Mesendoderm (in vitro differentiated cells): Measurements from ENCODE around the gene GASK1B.

Experiments
- DNase-seq: peaks from one replicate; pipeline ENCODE4 v3.0.0; 2013
- H2AK5ac ChIP-seq: 2 replicates; pipeline ENCODE4 v1.6.1; 2013; ENCODE audit warnings: low read length, inconsistent platforms
- H2BK120ac ChIP-seq: 2 replicates; pipeline ENCODE4 v1.6.1; 2013; ENCODE audit warnings: low read depth, mild to moderate bottlenecking, low read length, moderate library complexity, mixed read lengths
- H2BK15ac ChIP-seq: replicated peaks from 2 replicates; pipeline ENCODE4 v1.6.1; 2013; ENCODE audit warnings: low read depth, mild to moderate bottlenecking, moderate library complexity
- H2BK5ac ChIP-seq: 2 replicates; pipeline ENCODE4 v1.6.1; 2013; ENCODE audit warnings: low read length, inconsistent platforms
- H3K18ac ChIP-seq: 2 replicates; pipeline ENCODE4 v1.6.1; 2013; ENCODE audit warnings: mild to moderate bottlenecking, low read length, mixed read lengths
- H3K23ac ChIP-seq: one replicate; pipeline ENCODE4 v1.6.1; 2013; ENCODE audit warnings: low read length
- H3K27ac ChIP-seq: 2 replicates; pipeline ENCODE4 v1.5.1; 2013; ENCODE audit warnings: low read depth, mild to moderate bottlenecking, inconsistent platforms, low read length, moderate library complexity
- H3K27me3 ChIP-seq: 2 replicates; pipeline ENCODE4 v1.6.1; 2013; ENCODE audit warnings: low read length, control low read depth, mild to moderate bottlenecking, inconsistent platforms; ENCODE audit not compliant: insufficient read depth, poor library complexity
- H3K36me3 ChIP-seq: 2 replicates; pipeline ENCODE4 v1.6.1; 2013; ENCODE audit warnings: low read length, inconsistent platforms; ENCODE audit not compliant: control insufficient read depth, insufficient read depth
- H3K4ac ChIP-seq: one replicate; pipeline ENCODE4 v1.6.1; 2013; ENCODE audit warnings: low read depth, mild to moderate bottlenecking, low read length, moderate library complexity
- H3K4me1 ChIP-seq: 2 replicates; pipeline ENCODE4 v1.6.1; 2013; ENCODE audit warnings: low read depth, low read length, inconsistent platforms; ENCODE audit not compliant: control insufficient read depth
- H3K4me2 ChIP-seq: 2 replicates; pipeline ENCODE4 v1.6.1; 2013; ENCODE audit warnings: low read length
- H3K4me3 ChIP-seq: 2 replicates; pipeline ENCODE4 v1.5.1; 2013; ENCODE audit warnings: mild to moderate bottlenecking, low read length
- H3K56ac ChIP-seq: one replicate; pipeline ENCODE4 v1.6.1; 2013; ENCODE audit warnings: low read length
- H3K79me1 ChIP-seq: 2 replicates; pipeline ENCODE4 v1.6.1; 2013; ENCODE audit warnings: low read length, inconsistent platforms
- H3K79me2 ChIP-seq: 2 replicates; pipeline ENCODE4 v1.6.1; 2013; ENCODE audit warnings: mild to moderate bottlenecking, low read length; ENCODE audit not compliant: control insufficient read depth, insufficient read depth
- H3K9ac ChIP-seq: 2 replicates; pipeline ENCODE4 v1.6.1; 2013; ENCODE audit warnings: low read length, inconsistent platforms
- H4K5ac ChIP-seq: one replicate; pipeline ENCODE4 v1.6.1; 2013; ENCODE audit warnings: low read length
- H4K8ac ChIP-seq: one replicate; pipeline ENCODE4 v1.6.1; 2013; ENCODE audit warnings: low read depth, mild to moderate bottlenecking, control low read depth, low read length, moderate library complexity
- WGBS: extraction: QIAGEN DNeasy Blood & Tissue Kit; methylation state at CpG from one replicate; pipeline ENCODE4 v1.1.7; 2013; ENCODE audit warnings: low lambda C conversion rate, missing lambda C conversion rate; ENCODE audit not compliant: insufficient coverage; ENCODE audit errors: extremely low coverage; 5-methylcytosine and 5-hydroxymethylcytosine counted together

Gene GASK1B

GRCh38 chr4:158169931-158170690, 2.7 kb downstream of the GASK1B start:
- Histone ChIP-seq H3K23ac (no peak overlapping the region), H2BK5ac (no peak overlapping the region), H3K36me3 (no peaks in the 10 kb centered on the region), H3K79me2 (no peaks in the 10 kb centered on the region), H3K27me3 (no peaks in the 10 kb centered on the region), H2BK120ac (no peak overlapping the region), H3K4me2 (no peak overlapping the region), H2BK15ac (no peak overlapping the region), H3K56ac (no peak overlapping the region), H3K9ac (no peak overlapping the region), H3K4me3 (no peak overlapping the region), H4K8ac (no peak overlapping the region), H3K79me1 (no peaks in the 10 kb centered on the region), H4K5ac (no peak overlapping the region), H3K18ac (no peak overlapping the region), H3K4me1 (no peaks in the 10 kb centered on the region), H2AK5ac (no peak overlapping the region), H3K4ac (no peak overlapping the region), H3K27ac (no peak overlapping the region)
- no CpG with 5 or more reads among the region's 18 CpGs for WGBS
- no peak for DNase-seq

GRCh38 chr4:158169506-158169905, 3.3 kb downstream of the GASK1B start:
- Histone ChIP-seq H3K56ac (no peak overlapping the region), H3K79me2 (no peaks in the 10 kb centered on the region), H3K27me3 (no peaks in the 10 kb centered on the region), H3K18ac (no peak overlapping the region), H3K4ac (no peak overlapping the region), H4K5ac (no peak overlapping the region), H3K36me3 (no peaks in the 10 kb centered on the region), H3K27ac (no peak overlapping the region), H2BK15ac (no peak overlapping the region), H2BK120ac (no peak overlapping the region), H4K8ac (no peak overlapping the region), H2BK5ac (no peak overlapping the region), H2AK5ac (no peak overlapping the region), H3K9ac (no peak overlapping the region), H3K4me3 (no peak overlapping the region), H3K79me1 (no peaks in the 10 kb centered on the region), H3K4me1 (no peaks in the 10 kb centered on the region), H3K4me2 (no peak overlapping the region), H3K23ac (no peak overlapping the region)
- no CpG with 5 or more reads among the region's 3 CpGs for WGBS
- DNase-seq = no peak

- H3K27ac ChIP-seq = no peak overlapping the region
- no peak overlapping the region for H2BK5ac ChIP-seq
- no peaks in the 10 kb centered on the region for H3K36me3 ChIP-seq
- H2BK120ac ChIP-seq = no peak overlapping the region
- no peak overlapping the region for H4K5ac ChIP-seq
- WGBS = no CpG with 5 or more reads among the region's 5 CpGs
- H2AK5ac ChIP-seq = no peak overlapping the region
- H3K23ac ChIP-seq = no peak overlapping the region
- no peak overlapping the region for H3K4ac ChIP-seq
- no peak overlapping the region for H3K18ac ChIP-seq
- no peak overlapping the region for H4K8ac ChIP-seq
- H3K4me1 ChIP-seq = no peaks in the 10 kb centered on the region
- DNase-seq = no peak
- H3K4me3 ChIP-seq = no peak overlapping the region
- no peak overlapping the region for H3K9ac ChIP-seq
- no peak overlapping the region for H2BK15ac ChIP-seq
- no peaks in the 10 kb centered on the region for H3K79me2 ChIP-seq
- H3K4me2 ChIP-seq = no peak overlapping the region
- H3K79me1 ChIP-seq = no peaks in the 10 kb centered on the region
- H3K56ac ChIP-seq = no peak overlapping the region
- H3K27me3 ChIP-seq = no peaks in the 10 kb centered on the region
Observed at GRCh38 chr4:158168606-158169005, 4.2 kb downstream of the GASK1B start.

- no peak overlapping the region for H3K4me2 ChIP-seq
- H3K4me1 ChIP-seq = peaks cover 1% of the 10 kb centered on the region
- no CpG with 5 or more reads among the region's 2 CpGs for WGBS
- no peak overlapping the region for H3K18ac ChIP-seq
- H2BK5ac ChIP-seq = no peak overlapping the region
- H3K56ac ChIP-seq = no peak overlapping the region
- H3K4me3 ChIP-seq = no peak overlapping the region
- H3K27me3 ChIP-seq = no peaks in the 10 kb centered on the region
- H3K79me2 ChIP-seq = no peaks in the 10 kb centered on the region
- no peak overlapping the region for H4K8ac ChIP-seq
- no peak for DNase-seq
- no peak overlapping the region for H3K4ac ChIP-seq
- no peak overlapping the region for H4K5ac ChIP-seq
- no peak overlapping the region for H3K27ac ChIP-seq
- no peaks in the 10 kb centered on the region for H3K36me3 ChIP-seq
- no peak overlapping the region for H2BK15ac ChIP-seq
- H3K79me1 ChIP-seq = no peaks in the 10 kb centered on the region
- no peak overlapping the region for H3K9ac ChIP-seq
- no peak overlapping the region for H3K23ac ChIP-seq
- H2BK120ac ChIP-seq = no peak overlapping the region
- no peak overlapping the region for H2AK5ac ChIP-seq
Observed at GRCh38 chr4:158166701-158167100, 6.1 kb downstream of the GASK1B start.

GRCh38 chr4:158164768-158165213, 8.0 kb downstream of the GASK1B start:
- WGBS = no CpG with 5 or more reads among the region's 3 CpGs
- H3K18ac ChIP-seq = no peak overlapping the region
- no peak overlapping the region for H3K4me2 ChIP-seq
- no peaks in the 10 kb centered on the region for H3K79me2 ChIP-seq
- H2BK5ac ChIP-seq = no peak overlapping the region
- H3K4me3 ChIP-seq = no peak overlapping the region
- H2AK5ac ChIP-seq = no peak overlapping the region
- no peak for DNase-seq
- no peaks in the 10 kb centered on the region for H3K79me1 ChIP-seq
- H4K5ac ChIP-seq = no peak overlapping the region
- no peak overlapping the region for H3K27ac ChIP-seq
- no peak overlapping the region for H2BK15ac ChIP-seq
- no peak overlapping the region for H3K23ac ChIP-seq
- no peaks in the 10 kb centered on the region for H3K36me3 ChIP-seq
- H4K8ac ChIP-seq = no peak overlapping the region
- no peak overlapping the region for H2BK120ac ChIP-seq
- peaks cover 1% of the 10 kb centered on the region for H3K4me1 ChIP-seq
- no peaks in the 10 kb centered on the region for H3K27me3 ChIP-seq
- no peak overlapping the region for H3K9ac ChIP-seq
- no peak overlapping the region for H3K56ac ChIP-seq
- H3K4ac ChIP-seq = no peak overlapping the region
